Duodenal mucosa (tissue), 2 donors: Measurements from ENCODE around the gene CCDC178.

Experiments
- H3K27ac ChIP-seq: one replicate; pipeline ENCODE4 v1.7.0; 2013; ENCODE audit warnings: low read depth, low read length
- H3K27me3 ChIP-seq, 2 donors: one replicate each; pipeline ENCODE4 v1.7.0; 2013; ENCODE audit warnings: low read length in 2 of 2, control low read depth in 1 of 2; ENCODE audit not compliant: insufficient read depth in 2 of 2, control insufficient read depth in 1 of 2
- H3K36me3 ChIP-seq, 2 donors: one replicate each; pipeline ENCODE4 v1.7.0; 2013; ENCODE audit warnings: low read length in 2 of 2, control low read depth in 1 of 2; ENCODE audit not compliant: insufficient read depth in 2 of 2, control insufficient read depth in 1 of 2
- H3K4me1 ChIP-seq, 2 donors: one replicate each; pipeline ENCODE4 v1.7.0; 2013; ENCODE audit warnings: low read length in 2 of 2, control low read depth in 1 of 2; ENCODE audit not compliant: insufficient read depth in 2 of 2, control insufficient read depth in 1 of 2
- H3K4me3 ChIP-seq, 2 donors: one replicate each; pipeline ENCODE4 v1.7.0; 2013; ENCODE audit warnings: low read length in 2 of 2, low read depth in 1 of 2
- H3K9ac ChIP-seq, 2 donors: one replicate each; pipeline ENCODE4 v1.7.0; 2013; ENCODE audit warnings: low read length in 2 of 2, low read depth in 1 of 2
- H3K9me3 ChIP-seq, 2 donors: one replicate each; pipeline ENCODE4 v1.7.0; 2013; ENCODE audit warnings: low read length in 2 of 2, control low read depth in 1 of 2; ENCODE audit not compliant: control insufficient read depth in 1 of 2

Gene CCDC178

GRCh38 chr18:32915516-32915915, 525.0 kb downstream of the CCDC178 start:
- no peaks in the 10 kb centered on the region for H3K4me1 ChIP-seq
- H3K36me3 ChIP-seq, result no peaks in the 10 kb centered on the region
- no peaks in the 10 kb centered on the region for H3K27me3 ChIP-seq
- no peak overlapping the region for H3K9ac ChIP-seq
- no peak overlapping the region for H3K4me3 ChIP-seq
- no peak overlapping the region for H3K27ac ChIP-seq
- no peaks in the 10 kb centered on the region for H3K9me3 ChIP-seq

- Histone ChIP-seq H3K27me3 (no peaks in the 10 kb centered on the region), H3K27ac (no peak overlapping the region), H3K9ac (no peak overlapping the region), H3K9me3 (no peaks in the 10 kb centered on the region), H3K4me1 (no peaks in the 10 kb centered on the region), H3K36me3 (no peaks in the 10 kb centered on the region), H3K4me3 (no peak overlapping the region)
Observed at GRCh38 chr18:32911660-32912284, 528.7 kb downstream of the CCDC178 start.

GRCh38 chr18:32910694-32911296, 529.7 kb downstream of the CCDC178 start:
- no peak overlapping the region for H3K27ac ChIP-seq
- no peak overlapping the region for H3K4me3 ChIP-seq
- no peaks in the 10 kb centered on the region for H3K27me3 ChIP-seq

DNA sequence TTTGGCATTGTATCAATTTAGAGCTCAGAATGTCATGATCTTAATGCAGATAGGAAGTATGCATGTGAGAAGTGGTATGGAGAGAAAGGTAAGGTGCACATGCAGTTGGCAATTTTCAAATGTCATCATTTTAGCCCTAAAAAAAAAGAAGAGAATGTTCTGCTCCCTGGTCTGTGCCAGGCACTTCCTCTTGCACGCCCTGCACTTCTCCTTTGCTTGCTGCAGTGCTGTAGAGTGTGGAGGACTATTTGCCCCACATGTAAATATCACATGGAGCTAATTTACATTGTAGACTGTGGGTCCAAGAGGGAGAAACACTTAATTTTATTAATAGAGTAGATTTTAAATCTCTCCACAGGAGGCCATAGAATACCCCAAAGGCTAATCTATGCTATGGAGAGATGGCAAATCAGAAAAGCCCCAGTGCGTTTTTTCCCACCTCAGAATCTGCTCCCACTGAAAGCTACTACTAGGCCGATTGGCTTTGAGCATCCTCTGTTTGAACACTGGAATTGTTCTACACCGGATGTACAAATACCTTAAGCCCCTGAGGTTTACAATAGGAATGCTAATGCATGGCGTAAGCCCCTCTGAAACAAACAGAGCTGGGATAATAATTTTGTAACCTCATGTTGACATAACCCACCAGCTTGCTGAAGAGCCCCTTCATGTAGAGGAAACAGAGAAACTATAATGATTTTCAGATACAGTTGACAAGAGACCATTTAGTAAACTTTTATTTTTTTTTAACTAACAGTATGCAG, 530.5 kb downstream of the CCDC178 start:
- no peaks in the 10 kb centered on the region for H3K4me1 ChIP-seq

More at GRCh38 chr18:32910694-32911296, 529.7 kb downstream of the CCDC178 start:
- no peaks in the 10 kb centered on the region for H3K9me3 ChIP-seq
- no peaks in the 10 kb centered on the region for H3K36me3 ChIP-seq
- H3K9ac ChIP-seq, result no peak overlapping the region
- no peaks in the 10 kb centered on the region for H3K4me1 ChIP-seq

GRCh38 chr18:32908424-32908805, 532.1 kb downstream of the CCDC178 start:
- H3K9me3 ChIP-seq, result no peaks in the 10 kb centered on the region
- H3K27me3 ChIP-seq, result no peaks in the 10 kb centered on the region
- H3K36me3 ChIP-seq, result no peaks in the 10 kb centered on the region
- no peak overlapping the region for H3K27ac ChIP-seq
- no peak overlapping the region for H3K9ac ChIP-seq
- H3K4me3 ChIP-seq, result no peak overlapping the region
- no peaks in the 10 kb centered on the region for H3K4me1 ChIP-seq

More for the DNA sequence above, 530.5 kb downstream of the CCDC178 start:
- Histone ChIP-seq H3K27ac (no peak overlapping the region), H3K4me3 (no peak overlapping the region), H3K9me3 (no peaks in the 10 kb centered on the region), H3K27me3 (no peaks in the 10 kb centered on the region), H3K36me3 (no peaks in the 10 kb centered on the region), H3K9ac (no peak overlapping the region)

DNA sequence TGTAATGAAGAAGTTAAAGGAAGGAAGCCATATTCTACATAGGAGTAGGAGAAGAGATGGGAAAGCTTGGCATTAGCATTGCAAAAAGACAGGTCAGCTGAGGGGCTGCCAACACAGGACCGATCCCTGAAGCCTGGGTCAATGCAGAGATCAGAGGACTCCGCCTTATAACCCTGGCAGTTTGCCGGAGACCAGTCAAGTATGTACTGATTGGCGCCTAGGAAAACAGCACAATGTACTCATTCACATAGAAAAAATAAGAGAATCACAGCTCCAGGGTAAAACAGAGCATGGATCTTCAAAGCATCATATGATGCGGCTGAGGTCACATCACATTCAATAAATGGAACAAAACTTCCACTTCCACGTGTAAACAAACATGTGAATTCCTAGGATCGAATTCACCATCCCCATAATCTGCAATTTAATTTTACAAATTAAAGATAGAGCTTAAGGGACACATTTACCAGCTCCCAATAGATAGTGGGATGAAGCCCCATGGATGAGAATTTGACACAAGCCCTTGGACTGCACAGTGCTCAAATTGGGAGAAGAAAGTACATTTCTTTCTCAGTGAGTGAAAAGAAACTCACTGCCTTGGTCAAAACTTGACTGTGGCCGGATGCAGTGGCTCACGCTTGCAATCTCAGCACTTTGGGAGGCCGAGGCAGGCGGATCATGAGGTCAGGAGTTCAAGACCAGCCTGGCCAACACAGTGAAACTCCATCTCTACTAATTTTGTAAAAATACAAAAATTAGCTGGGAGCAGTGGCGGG, 532.7 kb downstream of the CCDC178 start:
- Histone ChIP-seq H3K36me3 (no peaks in the 10 kb centered on the region), H3K27me3 (no peaks in the 10 kb centered on the region), H3K9me3 (no peaks in the 10 kb centered on the region)

DNA sequence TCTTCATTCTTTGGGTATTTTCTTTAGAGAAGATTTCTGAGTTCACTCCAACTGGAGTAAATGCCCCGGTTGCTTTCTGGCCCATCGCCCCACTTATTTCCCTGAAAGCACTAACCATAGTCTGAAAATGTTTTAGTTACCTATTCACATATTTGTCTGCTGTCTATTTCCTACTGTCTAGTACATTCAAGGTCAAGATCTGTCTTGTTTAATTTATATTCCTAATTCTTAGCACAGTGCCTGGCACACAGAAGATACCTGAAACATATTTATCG, 533.3 kb downstream of the CCDC178 start:
- Histone ChIP-seq H3K27me3 (no peaks in the 10 kb centered on the region), H3K4me3 (no peak overlapping the region), H3K9ac (no peak overlapping the region), H3K36me3 (no peaks in the 10 kb centered on the region), H3K9me3 (no peaks in the 10 kb centered on the region), H3K27ac (no peak overlapping the region), H3K4me1 (no peaks in the 10 kb centered on the region)

More for the DNA sequence above, 532.7 kb downstream of the CCDC178 start:
- no peaks in the 10 kb centered on the region for H3K4me1 ChIP-seq
- H3K4me3 ChIP-seq, result no peak overlapping the region
- H3K9ac ChIP-seq, result no peak overlapping the region
- H3K27ac ChIP-seq, result no peak overlapping the region

DNA sequence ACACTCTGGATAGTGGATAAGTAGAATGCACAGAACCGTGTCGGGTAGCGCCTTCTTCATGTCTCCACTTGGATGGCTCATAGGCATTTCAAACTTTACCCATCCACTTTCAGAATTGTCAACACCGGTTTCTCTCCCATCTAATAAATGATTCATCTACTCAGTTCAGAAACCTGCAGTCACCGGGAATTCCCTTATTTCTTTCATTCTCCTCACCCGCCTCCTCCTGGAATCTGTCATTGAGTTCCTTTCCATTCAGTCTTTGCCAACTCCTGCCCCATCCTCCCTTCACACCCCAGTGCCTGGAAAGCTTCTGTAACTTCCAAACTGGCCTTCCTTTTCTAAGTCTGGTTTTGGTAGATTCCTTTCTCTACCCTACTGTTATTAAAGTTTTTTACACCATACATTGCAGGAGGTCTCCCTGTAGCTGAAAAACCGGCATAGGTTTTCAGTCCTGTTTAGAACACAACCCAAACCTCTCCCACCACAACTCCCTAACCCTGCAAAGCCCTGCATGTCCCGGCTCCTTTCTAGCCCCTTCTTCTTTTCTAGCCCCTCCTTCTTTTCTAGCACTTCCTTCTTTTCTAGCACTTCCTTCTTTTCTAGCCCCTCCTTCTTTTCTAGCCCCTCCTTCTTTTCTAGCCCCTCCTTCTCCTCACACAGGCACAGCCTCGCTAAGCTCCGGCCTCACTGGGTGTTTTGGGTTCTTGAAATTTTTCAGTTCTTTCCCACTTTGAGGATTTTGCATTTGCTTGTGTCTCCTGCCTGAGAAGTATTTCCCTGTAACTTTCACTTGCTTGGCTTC, 533.8 kb downstream of the CCDC178 start:
- Histone ChIP-seq H3K9me3 (no peaks in the 10 kb centered on the region), H3K4me3 (no peak overlapping the region), H3K4me1 (no peaks in the 10 kb centered on the region), H3K36me3 (no peaks in the 10 kb centered on the region), H3K27ac (no peak overlapping the region), H3K9ac (no peak overlapping the region), H3K27me3 (no peaks in the 10 kb centered on the region)

DNA sequence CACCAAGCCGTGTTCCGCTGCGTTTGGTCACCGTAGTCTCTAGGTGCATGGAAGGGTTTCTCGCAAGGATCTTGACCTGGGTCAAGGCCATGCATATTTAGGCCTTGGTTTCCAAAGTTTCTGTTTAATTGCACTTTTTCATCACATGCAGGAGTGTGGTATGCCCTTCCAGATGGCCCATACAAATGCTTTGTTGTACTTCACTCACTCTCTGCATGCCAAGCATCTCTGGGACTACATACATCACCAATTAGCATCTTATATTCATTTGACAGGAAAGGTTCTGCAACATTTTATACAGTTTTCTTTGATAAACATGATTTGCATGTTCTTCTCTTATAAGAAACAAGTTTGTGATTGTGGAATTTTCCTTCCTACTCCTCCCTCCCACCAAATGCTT, 534.9 kb downstream of the CCDC178 start:
- Histone ChIP-seq H3K9ac (no peak overlapping the region), H3K4me3 (no peak overlapping the region), H3K27ac (no peak overlapping the region), H3K27me3 (no peaks in the 10 kb centered on the region), H3K4me1 (no peaks in the 10 kb centered on the region), H3K9me3 (no peaks in the 10 kb centered on the region), H3K36me3 (no peaks in the 10 kb centered on the region)
